Measurements from ENCODE around the gene HID1.

HID1 gene

DNA sequence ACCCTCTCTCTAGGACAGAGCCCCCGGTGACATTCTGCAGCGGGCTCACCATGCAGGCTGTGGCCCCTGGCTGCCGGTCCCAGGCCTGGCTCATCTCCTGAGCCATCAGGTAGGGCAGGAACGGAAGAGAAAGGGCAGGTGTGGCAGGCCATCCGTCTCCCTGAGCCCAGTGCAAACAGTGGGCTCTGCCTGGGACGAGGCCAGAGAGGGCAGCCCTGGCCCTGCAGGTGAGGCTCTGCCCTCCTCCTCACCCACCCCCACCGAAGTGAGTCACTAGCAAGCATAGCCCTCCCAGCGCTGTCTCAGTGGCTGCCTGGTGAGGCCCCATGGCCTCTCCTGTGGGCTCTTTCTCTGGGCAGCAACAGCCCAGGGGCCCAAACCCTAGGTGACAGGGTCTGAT lies 22.4 kb downstream of the HID1 start:
- no peak for DNase-seq (ENCODE audit: low read depth)

DNA sequence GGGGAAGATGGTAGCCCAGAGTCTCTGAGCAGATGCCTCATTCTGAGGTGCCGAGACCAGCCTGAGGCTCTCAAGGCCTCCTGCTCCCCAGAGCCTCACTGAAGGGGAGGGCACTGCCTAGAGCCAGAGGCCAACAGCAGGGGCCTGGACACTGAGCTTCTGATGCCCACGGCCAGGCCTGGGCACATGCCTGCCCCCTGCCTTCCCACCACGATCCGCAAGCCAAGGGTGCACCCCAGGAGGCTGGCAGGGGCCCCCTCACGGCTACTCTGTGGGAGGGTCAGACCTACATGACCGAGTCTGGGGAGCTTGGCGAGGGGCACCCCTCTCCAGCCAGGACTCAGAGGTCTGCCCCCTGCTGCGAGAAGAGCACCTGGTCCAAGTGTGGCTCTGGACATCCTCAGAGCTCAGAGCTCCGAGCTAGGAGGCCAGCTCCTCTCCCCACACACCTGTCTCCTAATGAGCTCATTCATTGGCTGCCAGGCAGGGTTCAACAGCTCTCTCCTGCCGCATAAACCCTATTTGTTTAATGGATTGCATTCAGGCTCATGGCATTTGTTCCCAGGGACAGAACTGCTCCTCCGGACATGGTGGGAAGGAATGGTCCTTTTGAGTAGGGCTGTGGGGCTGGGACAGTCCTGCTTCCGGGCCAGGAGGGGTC lies 23.0 kb downstream of the HID1 start:
- no peak for DNase-seq (ENCODE audit: low read depth)

DNA sequence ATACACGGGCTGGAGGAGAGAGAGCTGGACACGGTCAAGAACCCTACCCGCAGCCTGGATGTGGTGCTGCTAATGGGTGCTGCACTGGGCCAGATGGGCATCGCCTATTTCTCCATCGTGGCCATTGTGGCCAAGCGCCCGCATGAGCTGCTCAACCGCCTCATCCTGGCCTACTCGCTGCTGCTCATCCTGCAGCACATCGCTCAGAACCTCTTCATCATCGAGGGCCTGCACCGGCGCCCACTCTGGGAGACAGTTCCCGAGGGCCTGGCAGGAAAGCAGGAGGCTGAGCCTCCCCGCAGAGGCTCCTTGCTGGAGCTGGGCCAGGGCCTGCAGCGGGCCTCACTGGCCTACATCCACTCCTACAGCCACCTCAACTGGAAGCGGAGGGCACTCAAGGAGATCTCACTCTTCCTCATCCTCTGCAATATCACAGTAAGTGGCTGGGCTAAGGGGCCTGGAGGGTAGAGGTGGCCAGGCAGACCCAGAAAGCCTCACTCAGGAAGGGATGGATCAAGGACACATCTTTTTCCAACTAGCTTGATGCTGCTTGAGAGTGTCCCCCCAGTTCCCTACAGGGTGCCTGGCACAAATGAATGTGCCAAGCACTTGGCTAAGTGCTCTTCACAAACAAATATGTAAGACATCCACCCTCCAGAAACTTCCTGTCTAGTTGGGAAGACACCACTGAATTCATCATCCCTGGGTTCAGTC lies 25.4 kb downstream of the HID1 start:
- DNase-seq (ENCODE audit: low read depth): no peak

DNA sequence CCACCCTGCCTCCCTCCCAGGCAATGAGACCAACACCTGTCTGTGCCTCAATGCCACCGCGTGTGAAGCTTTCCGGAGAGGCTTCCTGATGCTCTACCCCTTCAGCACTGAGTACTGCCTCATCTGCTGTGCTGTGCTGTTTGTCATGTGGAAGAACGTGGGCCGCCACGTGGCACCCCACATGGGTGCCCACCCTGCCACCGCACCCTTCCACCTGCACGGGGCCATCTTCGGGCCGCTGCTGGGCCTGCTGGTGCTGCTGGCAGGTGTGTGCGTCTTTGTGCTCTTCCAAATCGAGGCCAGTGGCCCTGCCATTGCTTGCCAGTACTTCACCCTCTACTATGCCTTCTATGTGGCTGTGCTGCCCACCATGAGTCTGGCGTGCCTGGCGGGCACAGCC lies 25.9 kb downstream of the HID1 start:
- no peak for DNase-seq (ENCODE audit: low read depth)

DNA sequence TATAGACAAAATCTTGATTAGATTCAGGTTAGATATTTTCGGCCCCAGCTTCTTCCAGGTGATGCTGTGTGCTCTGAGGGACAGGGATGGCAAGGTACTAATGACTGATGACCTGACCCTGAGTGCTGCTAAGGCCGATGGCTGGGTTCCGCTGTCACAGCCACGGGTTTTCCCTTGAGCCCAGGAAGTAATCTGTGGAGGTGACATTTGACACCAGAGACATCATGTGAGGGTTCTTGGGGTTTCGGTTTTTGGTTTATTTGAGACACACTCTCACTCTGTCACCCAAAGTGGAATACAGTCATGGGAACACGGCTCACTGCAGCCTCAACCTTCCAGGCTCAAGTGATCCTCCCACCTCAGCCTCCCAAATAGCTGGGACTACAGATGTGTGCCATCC lies 27.0 kb downstream of the HID1 start:
- DNase-seq (ENCODE audit: low read depth): no peak

DNA sequence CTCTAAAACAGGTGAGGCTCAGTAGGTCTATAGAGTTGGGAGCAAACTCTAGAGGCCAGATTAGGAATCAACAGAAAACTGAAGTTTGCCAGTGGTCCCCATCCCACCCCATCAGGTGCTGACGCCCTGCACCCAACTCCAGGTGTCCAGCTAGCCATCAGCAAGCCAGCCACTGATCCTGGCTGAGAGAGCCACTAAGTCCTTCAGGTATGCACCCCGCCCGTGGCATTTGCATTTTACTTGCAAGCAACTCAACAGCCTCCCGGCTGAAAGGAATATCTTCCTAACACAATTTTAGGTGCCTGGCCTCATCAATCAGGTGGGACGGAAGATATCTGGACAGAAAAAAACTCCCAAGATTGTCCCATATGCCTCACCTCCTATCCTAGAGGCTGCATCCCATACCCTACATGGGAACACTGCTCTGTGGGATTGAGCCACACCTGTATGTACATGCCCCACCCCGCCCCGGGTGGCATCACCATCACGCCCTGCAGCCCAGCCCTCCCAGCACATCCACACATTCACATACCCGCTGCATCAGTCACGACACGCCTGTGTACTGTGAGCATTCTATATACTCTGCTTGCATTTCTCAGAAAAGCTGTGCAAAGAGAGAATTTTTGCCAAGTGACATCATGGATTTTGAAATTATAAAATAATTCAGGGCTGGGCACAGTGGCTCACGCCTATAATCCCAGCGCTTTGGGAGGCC lies 28.6 kb downstream of the HID1 start:
- no peak for DNase-seq (ENCODE audit: low read depth)

DNA sequence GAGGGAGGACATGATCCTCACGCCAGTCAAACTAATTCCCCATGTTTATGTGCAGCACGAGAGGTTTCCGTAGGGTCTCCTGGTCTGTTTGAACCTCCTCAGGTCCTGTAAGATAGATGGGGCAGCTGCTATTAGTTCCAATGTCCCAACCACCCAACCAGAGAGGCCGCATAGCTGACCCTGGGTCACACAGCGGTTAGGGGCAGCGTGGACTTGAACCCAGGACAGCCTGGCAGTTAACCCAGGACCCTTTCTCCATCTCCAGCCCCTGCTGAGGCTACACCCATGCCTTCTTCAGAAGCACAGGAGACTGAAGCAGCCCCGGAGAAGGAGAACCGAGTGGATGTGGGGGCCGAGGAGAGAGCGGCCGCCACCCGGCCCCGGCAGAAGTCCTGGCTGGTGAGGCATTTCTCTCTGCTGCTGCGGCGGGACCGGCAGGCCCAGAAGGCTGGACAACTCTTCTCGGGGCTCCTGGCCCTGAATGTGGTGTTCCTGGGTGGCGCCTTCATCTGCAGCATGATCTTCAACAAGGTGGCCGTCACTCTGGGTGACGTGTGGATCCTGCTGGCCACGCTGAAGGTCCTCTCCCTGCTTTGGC lies 31.3 kb downstream of the HID1 start:
- DNase-seq (ENCODE audit: low read depth): no peak

DNA sequence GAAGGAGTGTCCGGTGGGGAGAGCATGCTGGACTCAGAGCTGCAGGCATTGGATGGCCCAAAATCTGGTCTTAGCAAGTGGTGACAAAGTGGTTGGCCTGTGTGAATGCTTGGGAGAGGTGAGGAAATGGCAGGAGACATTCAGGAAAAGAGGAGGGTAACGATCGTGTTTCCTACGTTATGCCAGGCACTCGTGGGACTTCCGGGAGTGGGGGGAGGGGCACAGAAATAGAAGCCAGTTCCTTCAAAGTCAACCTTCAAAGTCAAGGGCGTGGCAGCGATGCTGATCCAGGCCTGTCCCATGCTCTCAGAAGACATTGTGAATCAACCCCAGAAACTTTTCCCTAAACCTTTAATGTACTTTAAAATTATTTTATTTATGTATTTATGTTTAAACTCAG lies 33.0 kb downstream of the HID1 start:
- DNase-seq (ENCODE audit: low read depth): no peak

DNA sequence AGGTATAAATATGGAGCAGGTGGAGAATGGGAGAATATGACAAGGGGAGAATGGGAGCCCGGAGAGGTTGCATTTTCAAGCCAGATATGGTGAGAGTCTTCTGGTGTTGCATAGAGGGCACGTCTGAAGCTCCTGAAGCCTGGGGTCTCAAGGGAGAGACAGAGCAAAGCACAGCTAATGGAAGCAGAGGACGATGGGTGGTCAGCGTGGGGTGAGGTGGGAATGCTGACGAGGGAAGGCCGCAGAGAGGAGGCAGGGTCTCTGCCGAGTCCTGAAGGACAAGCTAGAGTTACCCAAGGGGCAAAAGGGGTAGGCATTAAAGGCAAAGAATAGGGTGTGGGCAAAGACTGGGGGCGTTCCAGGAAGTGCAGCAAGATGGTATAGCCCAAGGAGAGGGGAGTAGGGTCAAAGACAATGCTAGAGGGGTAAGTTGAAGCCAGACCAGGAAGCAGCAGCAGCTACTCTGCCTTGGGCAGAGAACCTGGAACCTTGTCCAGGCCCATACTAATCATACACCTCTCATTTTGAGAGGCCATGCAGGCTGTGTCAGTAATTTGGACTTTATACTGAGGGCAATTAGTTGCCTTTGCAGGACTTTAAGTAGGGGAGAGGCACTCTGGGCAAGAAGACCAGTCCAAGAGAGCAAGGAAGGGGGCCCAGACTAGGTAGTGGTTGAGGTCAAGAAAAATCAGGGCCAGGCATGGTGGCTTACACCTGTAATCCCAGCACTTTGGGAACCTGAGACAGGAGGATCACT lies 34.2 kb downstream of the HID1 start:
- DNase-seq (ENCODE audit: low read depth): no peak

DNA sequence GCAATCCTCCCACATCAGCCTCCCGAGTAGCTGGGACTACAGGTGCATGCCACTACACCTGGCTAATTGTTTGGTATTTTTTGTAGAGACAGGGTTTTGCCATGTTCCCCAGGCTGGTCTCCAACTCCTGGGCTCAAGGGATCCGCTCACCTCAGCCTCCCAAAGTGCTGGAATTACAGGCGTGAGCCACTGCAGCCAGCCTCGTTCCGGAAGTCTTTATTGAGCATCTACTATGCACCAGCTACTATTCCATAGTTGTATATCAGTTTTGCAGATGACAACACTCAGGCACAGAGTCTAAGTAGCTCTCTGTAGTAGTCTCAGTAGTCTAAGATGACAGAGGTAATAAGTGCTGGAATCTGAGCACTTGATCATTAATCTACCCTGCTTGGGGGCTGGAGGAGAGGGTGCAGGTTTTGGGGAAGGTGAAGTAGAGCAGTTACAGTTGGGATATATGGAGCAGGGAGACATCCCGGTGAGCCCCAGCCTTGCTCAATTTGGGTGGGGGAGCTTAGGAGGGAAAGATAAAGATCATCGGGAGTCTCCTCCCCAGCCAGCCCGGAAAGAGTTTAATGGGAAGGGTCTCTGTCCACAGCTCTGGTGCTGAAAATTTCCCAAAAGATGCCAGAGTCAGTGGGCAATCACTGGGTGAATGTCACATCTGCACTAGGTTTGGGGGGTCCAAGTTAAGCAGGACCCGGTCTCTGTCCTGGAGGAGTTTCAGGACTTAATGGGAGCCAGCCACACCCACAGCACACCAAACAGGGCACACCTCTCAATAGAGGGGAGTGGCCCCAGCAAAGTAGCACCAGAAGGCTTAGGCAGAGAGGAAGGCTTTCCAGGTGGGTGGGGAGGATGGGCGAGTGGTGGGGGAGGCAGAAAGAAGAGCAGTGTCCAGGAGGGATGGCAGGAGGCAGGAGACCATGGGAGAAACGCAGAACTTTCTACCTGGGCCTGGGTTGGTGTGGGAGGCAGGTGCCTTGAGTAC lies 35.2 kb downstream of the HID1 start:
- DNase-seq (ENCODE audit: low read depth): no peak

DNA sequence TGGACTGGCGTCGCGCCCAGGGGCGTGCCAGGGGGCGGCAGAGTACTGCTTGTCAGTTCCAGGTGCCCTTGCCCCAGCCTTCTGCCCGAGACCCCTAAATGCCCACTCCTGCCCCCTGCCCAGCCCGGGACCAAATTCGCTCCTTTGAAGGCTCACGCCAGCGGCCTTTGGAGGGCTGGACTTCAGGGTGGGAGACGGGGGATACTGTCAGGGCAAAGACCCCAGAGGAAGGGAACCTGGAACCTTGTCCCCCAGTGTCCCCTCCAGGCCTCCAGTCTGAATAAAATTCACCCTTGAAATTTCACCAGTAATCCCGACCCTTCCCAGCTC lies 36.1 kb downstream of the HID1 start:
- DNase-seq (ENCODE audit: low read depth): no peak

DNA sequence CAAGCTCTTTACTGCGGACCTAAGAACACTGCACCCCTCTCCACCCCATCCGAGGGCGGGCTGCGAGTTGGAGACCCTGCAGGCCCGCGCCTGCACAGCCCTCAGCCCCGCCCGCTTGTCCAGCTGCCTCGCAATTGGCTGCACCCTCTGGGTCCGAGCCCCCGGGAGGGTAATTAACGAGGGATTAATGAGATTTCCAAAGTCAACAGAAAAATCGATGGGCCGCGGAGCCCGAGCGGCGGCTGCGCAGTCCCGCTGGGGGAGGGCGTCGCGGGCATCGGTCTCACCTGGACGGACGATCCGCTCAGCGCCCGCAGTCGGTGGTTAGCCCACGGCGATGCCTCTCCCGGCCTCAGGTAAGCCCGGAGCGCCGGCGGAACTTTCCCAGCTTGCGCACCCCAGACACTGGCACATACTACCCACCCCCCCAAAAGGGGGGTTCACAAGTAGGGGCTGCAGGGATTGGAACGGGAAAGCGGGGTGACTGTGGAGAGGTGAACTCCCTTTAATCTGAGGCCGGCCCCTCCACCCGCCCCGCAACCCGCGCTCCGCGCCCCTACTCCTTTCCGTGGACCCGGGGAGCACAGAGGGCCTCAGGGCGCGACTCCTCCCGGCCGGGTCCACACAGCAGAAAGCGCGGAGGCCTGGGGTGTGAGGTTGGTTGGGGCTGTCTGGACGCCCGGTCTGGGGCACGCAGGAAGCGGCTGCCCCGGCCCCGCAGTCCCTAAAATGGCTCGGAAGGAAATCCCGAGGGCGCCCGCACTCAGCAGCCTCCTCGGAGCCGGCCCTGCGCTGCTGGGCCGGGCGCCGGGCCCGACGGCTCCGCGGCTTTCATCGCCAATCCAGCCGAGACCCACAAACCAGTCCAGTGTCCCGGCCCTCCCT lies 36.7 kb downstream of the HID1 start, which contains the start of gene OTOP3:
OTOP3 (plus strand) TSS at position 314 of the 885 bp plus-strand sequence; CDS start at position 338, 24 bp downstream.
- DNase-seq (ENCODE audit: low read depth): no peak

DNA sequence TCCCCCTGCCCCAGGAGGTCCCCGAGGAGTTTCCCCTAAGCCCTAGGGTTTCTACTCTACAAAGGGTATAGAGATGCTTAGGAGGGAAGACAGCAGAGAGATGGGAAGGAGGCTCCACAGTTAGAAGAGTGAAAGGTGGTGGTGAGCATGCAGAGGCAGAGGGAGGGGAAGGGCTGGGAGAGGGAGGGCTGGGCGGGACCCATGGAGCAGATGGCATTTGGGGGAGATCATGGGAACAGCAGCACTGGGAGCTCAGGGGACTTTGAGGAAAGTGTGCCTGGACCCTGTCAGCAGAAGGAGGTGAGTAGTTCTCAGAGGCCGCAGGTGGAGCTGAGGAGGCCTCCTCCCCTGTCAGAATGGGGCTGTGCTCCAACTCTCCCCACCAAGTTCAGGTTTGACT lies 37.5 kb downstream of the HID1 start:
- DNase-seq (ENCODE audit: low read depth): no peak

DNA sequence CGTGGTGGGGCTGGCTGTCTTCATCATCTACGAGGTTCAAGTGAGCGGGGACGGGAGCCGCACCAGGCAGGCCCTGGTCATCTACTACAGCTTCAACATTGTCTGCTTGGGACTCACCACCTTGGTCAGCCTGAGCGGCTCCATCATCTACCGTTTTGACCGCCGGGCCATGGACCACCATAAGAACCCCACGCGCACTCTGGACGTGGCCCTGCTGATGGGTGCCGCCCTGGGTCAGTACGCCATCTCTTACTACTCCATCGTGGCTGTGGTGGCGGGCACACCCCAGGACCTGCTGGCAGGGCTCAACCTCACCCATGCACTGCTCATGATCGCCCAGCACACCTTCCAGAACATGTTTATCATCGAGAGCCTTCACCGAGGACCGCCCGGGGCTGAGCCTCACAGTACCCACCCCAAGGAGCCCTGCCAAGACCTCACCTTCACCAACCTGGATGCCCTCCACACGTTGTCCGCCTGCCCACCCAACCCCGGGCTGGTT lies 42.0 kb downstream of the HID1 start:
- DNase-seq (ENCODE audit: low read depth): no peak

DNA sequence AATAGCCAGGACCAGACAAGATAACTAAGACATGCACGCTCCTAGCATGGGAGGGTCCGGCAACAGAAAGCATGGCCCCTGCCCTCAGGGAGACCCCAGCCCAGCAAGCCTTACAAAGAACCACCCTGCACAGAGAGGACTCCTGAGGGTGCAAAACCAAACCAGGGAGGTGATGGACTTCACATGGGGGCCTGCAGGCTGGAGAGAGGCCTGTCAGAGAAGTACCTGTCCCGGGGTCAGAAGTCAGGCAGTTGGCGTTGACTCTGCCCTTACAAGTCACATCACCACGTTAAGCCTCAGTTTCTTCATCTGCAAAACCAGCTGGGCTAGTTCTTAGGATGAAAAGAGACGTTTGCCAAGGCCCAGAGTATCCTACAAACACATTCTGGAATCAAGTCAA lies 43.8 kb downstream of the HID1 start:
- no peak for DNase-seq (ENCODE audit: low read depth)

DNA sequence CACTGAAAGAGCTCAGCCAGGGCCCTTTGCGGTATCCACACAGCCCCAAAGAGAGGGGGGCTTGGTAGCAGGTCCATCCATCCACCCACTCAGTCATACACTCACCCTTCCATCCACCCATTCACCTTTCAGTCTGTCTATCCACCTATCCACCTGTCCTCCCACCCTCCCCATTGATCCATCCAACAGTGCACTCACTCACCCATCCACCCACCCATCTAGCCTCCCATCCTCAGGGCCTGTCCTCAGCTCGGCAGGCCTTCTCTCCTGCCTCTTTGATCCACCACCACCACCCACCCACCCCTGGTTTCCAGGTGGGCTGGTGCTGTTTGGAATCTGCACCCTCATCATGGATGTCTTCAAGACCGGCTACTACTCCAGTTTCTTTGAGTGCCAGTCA lies 47.3 kb downstream of the HID1 start:
- DNase-seq (ENCODE audit: low read depth): no peak

DNA sequence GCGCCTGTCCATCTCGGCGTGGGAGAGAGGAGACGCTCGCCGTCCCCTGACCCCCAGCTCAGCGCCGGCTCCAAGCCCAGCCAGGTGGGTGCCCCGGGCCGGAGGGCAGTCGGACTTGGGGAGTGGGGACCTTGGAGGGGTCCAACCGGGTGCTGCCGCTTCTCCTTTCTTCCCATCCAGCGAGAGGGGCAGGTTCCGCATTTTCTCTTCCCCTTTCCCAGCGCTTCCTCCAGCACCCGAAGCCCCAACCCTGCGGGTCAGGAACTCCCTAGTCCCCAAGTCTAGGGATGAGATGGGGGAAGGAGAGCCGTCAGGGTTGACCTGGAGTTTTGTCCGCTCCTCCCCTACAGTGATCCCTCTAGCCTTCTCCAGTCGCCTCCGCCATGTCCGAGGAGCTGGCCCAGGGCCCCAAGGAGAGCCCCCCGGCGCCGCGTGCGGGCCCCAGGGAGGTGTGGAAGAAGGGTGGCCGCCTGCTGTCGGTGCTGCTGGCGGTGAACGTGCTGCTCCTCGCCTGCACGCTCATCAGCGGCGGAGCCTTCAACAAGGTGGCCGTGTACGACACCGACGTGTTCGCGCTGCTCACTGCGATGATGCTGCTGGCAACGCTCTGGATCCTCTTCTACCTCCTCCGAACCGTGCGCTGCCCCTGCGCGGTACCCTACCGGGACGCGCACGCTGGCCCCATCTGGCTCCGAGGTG lies 48.2 kb downstream of the HID1 start, which contains the start of gene OTOP2:
OTOP2 (plus strand) TSS at position 24 of the 699 bp plus-strand sequence; CDS start at position 384, 360 bp downstream.
- no peak for DNase-seq (ENCODE audit: low read depth)

DNA sequence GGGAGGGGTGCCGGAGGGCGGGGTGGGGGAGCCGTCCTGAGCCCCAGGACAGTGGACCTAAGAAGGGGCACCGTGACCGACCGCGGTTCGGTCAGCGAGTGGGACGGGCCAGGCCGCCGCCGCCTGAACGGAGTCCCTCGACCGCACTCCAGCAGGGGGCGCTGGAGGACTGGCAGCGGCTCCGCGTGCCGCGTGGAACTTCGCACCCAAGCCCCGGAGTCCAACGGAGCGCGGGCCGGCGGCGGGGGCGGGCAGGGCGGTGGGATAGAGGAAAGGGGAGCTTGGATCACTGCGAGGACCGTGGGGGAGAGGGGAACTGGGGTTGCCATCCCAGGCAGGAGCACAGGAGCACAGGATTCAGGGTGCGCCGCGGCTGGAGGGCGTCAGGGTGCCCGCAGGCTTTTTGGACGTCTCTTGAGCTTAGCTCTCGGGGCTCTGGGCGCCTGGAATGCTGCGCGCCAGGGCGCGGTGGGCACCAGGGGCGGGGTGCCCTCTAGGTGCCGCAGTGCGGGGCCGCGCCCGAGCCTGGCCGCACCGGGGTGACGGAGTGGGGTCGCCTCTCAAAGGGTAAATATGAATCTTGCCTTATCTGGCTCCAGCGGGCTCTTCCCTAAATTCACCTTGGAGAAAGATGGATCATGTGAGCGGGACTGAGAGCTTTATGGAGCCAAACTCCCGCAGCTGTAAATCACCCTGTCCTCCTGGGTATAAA lies 48.9 kb downstream of the HID1 start:
- DNase-seq (ENCODE audit: low read depth): no peak
